GM10266 (cell line): ENCODE data around the gene OR51B4.
"Not testable (repeated sequence)": the region's sequence is repeated elsewhere in the genome, so short reads cannot be mapped to it uniquely, and the experiment has no call there.

Source experiments
- DNase-seq: peaks from one replicate; pipeline ENCODE4 v3.0.0; 2012; ENCODE audit errors: extremely low spot score
- CTCF ChIP-seq: IDR thresholded peaks from 2 replicates; pipeline ENCODE4 v1.5.1; 2012; ENCODE audit warnings: mild to moderate bottlenecking, low read depth; ENCODE audit not compliant: control insufficient read depth, insufficient read depth; ENCODE audit errors: missing control alignments

OR51B4 gene

GRCh38 chr11:5307256-5308019 lies 5.7 kb upstream of the OR51B4 start:
- DNase-seq: no peak
- no peak for TF ChIP-seq CTCF

GRCh38 chr11:5304046-5304445 lies 2.3 kb upstream of the OR51B4 start:
- no peak for TF ChIP-seq CTCF
- no peak for DNase-seq

GRCh38 chr11:5303626-5304025 lies 1.9 kb upstream of the OR51B4 start:
- no peak for DNase-seq
- no peak for TF ChIP-seq CTCF

- DNase-seq: no peak
Observed at GRCh38 chr11:5300251-5300650, 1.5 kb downstream of the OR51B4 start.

GRCh38 chr11:5298451-5298850 lies 3.3 kb downstream of the OR51B4 start:
- no peak for DNase-seq
- no peak for TF ChIP-seq CTCF

More at GRCh38 chr11:5300251-5300650, 1.5 kb downstream of the OR51B4 start:
- no peak for TF ChIP-seq CTCF

- no peak for DNase-seq
- no peak for TF ChIP-seq CTCF
Observed at GRCh38 chr11:5297721-5298323, 3.9 kb downstream of the OR51B4 start.

- not testable (repeated sequence) for DNase-seq
Observed at GRCh38 chr11:5294342-5294995, 7.3 kb downstream of the OR51B4 start.
